LNCaP clone FGC (cell line): ENCODE results near the gene LPCAT1.

Experiments used
- DNase-seq: peaks from one replicate; pipeline ENCODE4 v3.0.0-alpha.2; 2011; ENCODE audit warnings: low read depth
- H3K4me3 ChIP-seq: 2 replicates; pipeline ENCODE4 v1.5.1; 2011; ENCODE audit warnings: mild to moderate bottlenecking, low read depth, low read length, control low read depth
- CTCF ChIP-seq: IDR thresholded peaks from 2 replicates; pipeline ENCODE4 v1.5.1; 2012; ENCODE audit warnings: mild to moderate bottlenecking; ENCODE audit not compliant: control insufficient read depth, insufficient read depth; ENCODE audit errors: extremely low read depth

The LPCAT1 gene

GRCh38 chr5:1415626-1416360 lies 108.0 kb downstream of the LPCAT1 start:
- TF ChIP-seq CTCF: no peak
- H3K4me3 ChIP-seq: no peak overlapping the region
- DNase-seq: no peak

- H3K4me3 ChIP-seq: no peak overlapping the region
- no peak for TF ChIP-seq CTCF
- DNase-seq: no peak
These were observed 108.7 kb downstream of the LPCAT1 start for GRCh38 chr5:1415059-1415425.

- no peak for DNase-seq
- H3K4me3 ChIP-seq: no peak overlapping the region
- no peak for TF ChIP-seq CTCF
These were observed 109.3 kb downstream of the LPCAT1 start for GRCh38 chr5:1414311-1415058.

- DNase-seq: no peak
- TF ChIP-seq CTCF: no peak
These were observed 110.0 kb downstream of the LPCAT1 start for GRCh38 chr5:1413611-1414241.

GRCh38 chr5:1413211-1413610 lies 110.5 kb downstream of the LPCAT1 start:
- no peak for TF ChIP-seq CTCF
- no peak overlapping the region for H3K4me3 ChIP-seq
- DNase-seq: no peak

More at GRCh38 chr5:1413611-1414241, 110.0 kb downstream of the LPCAT1 start:
- no peak overlapping the region for H3K4me3 ChIP-seq

GRCh38 chr5:1412621-1413020 lies 111.1 kb downstream of the LPCAT1 start:
- no peak for DNase-seq
- no peak overlapping the region for H3K4me3 ChIP-seq
- no peak for TF ChIP-seq CTCF
